Keratinocyte (primary cell): ENCODE results near the gene CACNB4. TPM values are rescaled to one million over a fixed set of nuclear protein-coding genes. Genes with fewer than 3 reads are reported as not detected.

Experiments used
- DNase-seq: peaks from one replicate; pipeline ENCODE4 v3.0.0-alpha.2; 2011; ENCODE audit warnings: low read depth, missing footprints, low spot score
- FAIRE-seq: peaks from 2 replicates; lab custom pipeline; 2011; peaks lifted over from hg19 to GRCh38; lab: Jason Lieb, UNC
- H2AFZ ChIP-seq: 2 replicates; pipeline ENCODE4 v1.6.0; 2012; ENCODE audit warnings: low read length, control low read depth, inconsistent platforms; ENCODE audit not compliant: control insufficient read depth
- H3K27ac ChIP-seq: 2 replicates; pipeline ENCODE4 v1.5.1; 2011; ENCODE audit warnings: low read length; ENCODE audit not compliant: control insufficient read depth, insufficient read depth
- H3K27me3 ChIP-seq: 3 replicates; pipeline ENCODE4 v1.6.0; 2011; ENCODE audit warnings: low read length; ENCODE audit not compliant: control insufficient read depth, insufficient read depth; ENCODE audit errors: extremely low read depth
- H3K36me3 ChIP-seq, 2 experiments: 2 replicates in 1 of 2; 3 replicates in 1 of 2; pipeline ENCODE4 v1.5.1; 2011; ENCODE audit warnings: low read length in 2 of 2, mild to moderate bottlenecking in 1 of 2; ENCODE audit not compliant: control insufficient read depth in 2 of 2, insufficient read depth in 2 of 2; ENCODE audit errors: extremely low read depth in 1 of 2
- H3K4me1 ChIP-seq: 3 replicates; pipeline ENCODE4 v1.5.1; 2011; ENCODE audit warnings: low read length; ENCODE audit not compliant: control insufficient read depth, insufficient read depth; ENCODE audit errors: extremely low read depth
- H3K4me2 ChIP-seq: 3 replicates; pipeline ENCODE4 v1.6.0; 2011; ENCODE audit warnings: low read depth, low read length; ENCODE audit not compliant: control insufficient read depth, insufficient read depth; ENCODE audit errors: extremely low read depth
- H3K4me3 ChIP-seq, 3 experiments: fragments of 200-600 bp in 1 of 3; sonication (generic) in 1 of 3; 2 replicates in 2 of 3; 3 replicates in 1 of 3; pipeline ENCODE4 v1.5.1; 2011 to 2016; ENCODE audit warnings: low read length in 3 of 3, mild to moderate bottlenecking in 3 of 3, control low read depth in 2 of 3, inconsistent platforms in 1 of 3, low read depth in 1 of 3, mixed read lengths in 1 of 3, mixed run types in 1 of 3, moderate library complexity in 1 of 3; ENCODE audit not compliant: control insufficient read depth in 2 of 3, insufficient read depth in 2 of 3; ENCODE audit errors: extremely low read depth in 1 of 3
- H3K79me2 ChIP-seq: 2 replicates; pipeline ENCODE4 v1.6.0; 2012; ENCODE audit warnings: low read length; ENCODE audit not compliant: control insufficient read depth, insufficient read depth
- H3K9ac ChIP-seq: 3 replicates; pipeline ENCODE4 v1.6.0; 2011; ENCODE audit warnings: low read length; ENCODE audit not compliant: control insufficient read depth, insufficient read depth; ENCODE audit errors: extremely low read depth
- H3K9me1 ChIP-seq: 3 replicates; pipeline ENCODE4 v1.6.0; 2011; ENCODE audit warnings: low read length; ENCODE audit not compliant: control insufficient read depth, insufficient read depth; ENCODE audit errors: extremely low read depth
- H3K9me3 ChIP-seq: 2 replicates; pipeline ENCODE4 v1.5.1; 2012; ENCODE audit warnings: low read depth, low read length; ENCODE audit not compliant: control insufficient read depth
- H4K20me1 ChIP-seq: 3 replicates; pipeline ENCODE4 v1.6.0; 2011; ENCODE audit warnings: low read length; ENCODE audit not compliant: control insufficient read depth, insufficient read depth; ENCODE audit errors: extremely low read depth
- EZH2 ChIP-seq: IDR thresholded peaks from one replicate; pipeline ENCODE4 v1.6.1; 2012; ENCODE audit warnings: inconsistent platforms, mild to moderate bottlenecking, low read length, moderate library complexity
- dilution Hi-C: fragments of 300-500 bp; cut with MboI; formaldehyde crosslinking; loops from one replicate; pipeline ENCODE4 v1.7.0; 2020; ENCODE audit warnings: low sequenced_read_pairs; ENCODE audit not compliant: extremely low pct_ligation_motif_present
- polyA plus RNA-seq, 5 experiments: library from polyadenylated mRNA; depleted of rRNA in 3 of 5; stranded (reverse) in 3 of 5; stranded (forward) in 1 of 5; unstranded in 1 of 5; fragments of >200 nt; gene quantifications; 1 replicate in 1 of 5; 2 replicates in 3 of 5; 3 replicates in 1 of 5; pipeline versions ENCODE4 v1.2.1 to v1.2.3, GENCODE V29; 2011 to 2012; ENCODE audit warnings: missing spikeins in 2 of 5, low read depth in 1 of 5, low replicate concordance in 1 of 5
- TF ChIP-seq, protein P1 (sequence below), 3 experiments: IDR thresholded peaks in 1 of 3; conservative IDR thresholded peaks in 1 of 3; optimal IDR thresholded peaks in 1 of 3; 2 replicates in 2 of 3; 3 replicates in 1 of 3; pipeline versions ENCODE3 to v1.5.1; 2011; ENCODE audit warnings: low read length in 3 of 3, mild to moderate bottlenecking in 3 of 3, moderate library complexity in 2 of 3, control low read depth in 1 of 3, inconsistent platforms in 1 of 3; ENCODE audit not compliant: insufficient read depth in 2 of 3; ENCODE audit errors: extremely low read depth in 1 of 3

The CACNB4 gene
- polyA plus RNA-seq, 1 donor (not counting 4 experiments of a cell fraction or from before 2014, with no cell fraction given) = 0.30 TPM

DNA sequence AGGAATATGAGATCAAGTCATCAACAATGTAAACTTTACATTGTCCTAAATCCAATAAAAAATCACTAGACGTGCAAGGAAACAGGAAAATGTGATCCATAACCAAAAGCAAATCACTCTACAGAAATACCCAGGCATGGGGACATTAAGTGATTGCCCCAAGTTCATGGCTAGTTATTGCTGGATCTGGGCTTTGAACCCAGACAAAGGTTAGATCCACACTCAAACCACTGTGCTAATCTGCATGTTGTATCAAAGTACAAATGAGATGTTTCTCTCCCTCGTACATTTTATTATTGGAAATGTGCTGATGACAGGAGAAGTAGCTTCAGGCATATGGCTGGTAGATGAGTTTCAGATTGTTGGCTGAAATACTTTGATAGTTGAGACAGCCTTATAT is 267.9 kb downstream of the CACNB4 start:
- Histone ChIP-seq H3K79me2 (peaks cover 23% of the 10 kb centered on the region), H3K4me1 (peaks cover 12% of the 10 kb centered on the region), H3K4me2 (no peak overlapping the region), H3K4me3 (no peak overlapping the region), H3K27me3 (no peaks in the 10 kb centered on the region), H2AFZ (no peak overlapping the region), H3K27ac (no peak overlapping the region), H3K9ac (no peak overlapping the region), H4K20me1 (peaks cover 6% of the 10 kb centered on the region), H3K9me1 (no peaks in the 10 kb centered on the region), H3K36me3 (no peaks in the 10 kb centered on the region), H3K9me3 (no peaks in the 10 kb centered on the region)
- TF ChIP-seq, protein P1, sequence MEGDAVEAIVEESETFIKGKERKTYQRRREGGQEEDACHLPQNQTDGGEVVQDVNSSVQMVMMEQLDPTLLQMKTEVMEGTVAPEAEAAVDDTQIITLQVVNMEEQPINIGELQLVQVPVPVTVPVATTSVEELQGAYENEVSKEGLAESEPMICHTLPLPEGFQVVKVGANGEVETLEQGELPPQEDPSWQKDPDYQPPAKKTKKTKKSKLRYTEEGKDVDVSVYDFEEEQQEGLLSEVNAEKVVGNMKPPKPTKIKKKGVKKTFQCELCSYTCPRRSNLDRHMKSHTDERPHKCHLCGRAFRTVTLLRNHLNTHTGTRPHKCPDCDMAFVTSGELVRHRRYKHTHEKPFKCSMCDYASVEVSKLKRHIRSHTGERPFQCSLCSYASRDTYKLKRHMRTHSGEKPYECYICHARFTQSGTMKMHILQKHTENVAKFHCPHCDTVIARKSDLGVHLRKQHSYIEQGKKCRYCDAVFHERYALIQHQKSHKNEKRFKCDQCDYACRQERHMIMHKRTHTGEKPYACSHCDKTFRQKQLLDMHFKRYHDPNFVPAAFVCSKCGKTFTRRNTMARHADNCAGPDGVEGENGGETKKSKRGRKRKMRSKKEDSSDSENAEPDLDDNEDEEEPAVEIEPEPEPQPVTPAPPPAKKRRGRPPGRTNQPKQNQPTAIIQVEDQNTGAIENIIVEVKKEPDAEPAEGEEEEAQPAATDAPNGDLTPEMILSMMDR (optimal IDR thresholded peaks at IDR 0.05 in 1 of 3, IDR thresholded peaks at IDR 0.05 in 1 of 3, conservative IDR thresholded peaks at IDR 0.05 in 1 of 3; ENCODE audit: extremely low read depth in 1 of 3, insufficient read depth in 2 of 3, low read length in 3 of 3) = no peak
- TF ChIP-seq EZH2 = no peak
- dilution Hi-C loops = no loop called here
- FAIRE-seq = peak; percentile 13
- DNase-seq = no peak

DNA sequence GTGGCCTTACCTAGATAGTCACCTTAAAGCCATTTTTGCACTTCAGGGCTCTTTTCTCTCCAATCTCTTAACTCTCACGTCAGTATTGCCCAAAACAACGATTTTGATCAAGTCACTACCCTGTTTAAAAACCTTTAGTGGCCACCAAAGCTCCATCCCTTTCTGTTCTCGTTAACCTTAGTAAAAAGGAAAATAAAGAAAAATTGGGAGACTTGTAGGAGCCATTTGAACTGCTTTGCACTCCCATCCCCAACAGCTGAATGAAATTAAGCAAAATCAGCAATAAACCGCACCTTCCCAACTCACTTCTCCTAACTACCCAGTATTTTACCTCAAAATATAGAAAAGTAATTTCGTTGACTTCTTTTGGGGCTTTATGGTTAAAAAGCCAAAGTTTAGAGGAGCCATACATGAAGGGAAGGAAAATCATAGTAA is 269.9 kb downstream of the CACNB4 start:
- H3K27me3 ChIP-seq = no peaks in the 10 kb centered on the region
- peaks cover 19% of the 10 kb centered on the region for H3K4me1 ChIP-seq
- no peaks in the 10 kb centered on the region for H3K9me3 ChIP-seq
- H3K4me2 ChIP-seq = peak overlapping the region; percentile 86
- FAIRE-seq (no peak), DNase-seq (no peak)
- TF ChIP-seq EZH2 = no peak
- TF ChIP-seq, protein P1 (optimal IDR thresholded peaks at IDR 0.05 in 1 of 3, IDR thresholded peaks at IDR 0.05 in 1 of 3, conservative IDR thresholded peaks at IDR 0.05 in 1 of 3; ENCODE audit: extremely low read depth in 1 of 3, insufficient read depth in 2 of 3, low read length in 3 of 3) = no peak
- peak overlapping the region; percentile 92 for H3K9ac ChIP-seq
- no peaks in the 10 kb centered on the region for H3K9me1 ChIP-seq
- H3K79me2 ChIP-seq = peaks cover 43% of the 10 kb centered on the region
- no peaks in the 10 kb centered on the region for H3K36me3 ChIP-seq
- H4K20me1 ChIP-seq = peaks cover 6% of the 10 kb centered on the region
- H3K4me3 ChIP-seq = peak overlapping the region; percentile 81 to 100 (median 97)
- peak overlapping the region; percentile 80 for H3K27ac ChIP-seq
- dilution Hi-C loops = no loop called here
- H2AFZ ChIP-seq = peak overlapping the region; percentile 99
